Type B pancreatic cell (in vitro differentiated cells): Measurements from ENCODE around the gene BCL7A. TPM values are rescaled to one million over a fixed set of nuclear protein-coding genes. Genes with fewer than 3 reads are reported as not detected.

Experiments used
- DNase-seq: peaks from one replicate; pipeline ENCODE4 v3.0.0; 2021; ENCODE audit warnings: mixed read lengths; ENCODE audit not compliant: unreplicated experiment; ENCODE audit errors: extremely low spot score
- H3K27ac Mint-ChIP-seq: 2 replicates; pipeline ENCODE4 v1.8.0; 2021; ENCODE audit warnings: mild to moderate bottlenecking, mixed read lengths
- H3K27me3 Mint-ChIP-seq: 2 replicates; pipeline ENCODE4 v1.8.0; 2021; ENCODE audit warnings: mixed read lengths
- H3K36me3 Mint-ChIP-seq: 2 replicates; pipeline ENCODE4 v1.8.0; 2021; ENCODE audit warnings: mixed read lengths
- H3K4me1 Mint-ChIP-seq: one replicate; pipeline ENCODE4 v1.8.0; 2021; ENCODE audit warnings: mixed read lengths; ENCODE audit not compliant: unreplicated experiment
- H3K4me3 Mint-ChIP-seq: 2 replicates; pipeline ENCODE4 v1.8.0; 2021; ENCODE audit warnings: mild to moderate bottlenecking, mixed read lengths
- H3K9me3 Mint-ChIP-seq: 2 replicates; pipeline ENCODE4 v1.8.0; 2021; ENCODE audit warnings: mixed read lengths
- total RNA-seq: library from RNA; stranded (reverse); gene quantifications from 2 replicates; pipeline ENCODE4 v1.2.1, GENCODE V29; 2021; ENCODE audit warnings: low replicate concordance
- TF ChIP-seq, protein P1 (sequence below): fragments of 200-600 bp; sonication (generic); conservative IDR thresholded peaks from 2 replicates; pipeline ENCODE4 v1.5.0; 2021; ENCODE audit warnings: antibody characterized with exemption, mild to moderate bottlenecking

Gene BCL7A
- total RNA-seq, 1 donor from 2014 or later: 30.9 TPM

DNA sequence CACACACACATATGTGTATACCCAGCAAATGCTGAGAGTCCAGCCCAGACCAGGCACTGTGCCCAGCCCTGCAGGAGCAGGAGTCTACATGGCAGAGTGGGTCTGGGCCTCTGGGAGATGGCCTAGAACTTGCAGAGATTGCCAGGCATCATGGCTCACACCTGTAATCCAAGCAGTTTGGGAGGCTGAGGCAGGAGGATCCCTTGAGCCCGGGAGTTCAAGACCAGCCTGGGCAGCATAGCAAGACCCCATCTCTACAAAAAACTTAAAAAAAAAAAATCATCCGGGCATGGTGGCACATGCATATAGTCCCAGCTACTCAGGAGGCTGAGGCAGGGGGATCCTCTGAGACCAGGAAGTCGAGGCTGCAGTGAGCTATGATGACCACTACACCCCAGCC is 36.1 kb downstream of the BCL7A start:
- H3K9me3 Mint-ChIP-seq: no peaks in the 10 kb centered on the region
- no peaks in the 10 kb centered on the region for H3K27me3 Mint-ChIP-seq
- H3K4me3 Mint-ChIP-seq: no peak overlapping the region
- H3K4me1 Mint-ChIP-seq: peaks cover 7% of the 10 kb centered on the region
- TF ChIP-seq, protein P1, sequence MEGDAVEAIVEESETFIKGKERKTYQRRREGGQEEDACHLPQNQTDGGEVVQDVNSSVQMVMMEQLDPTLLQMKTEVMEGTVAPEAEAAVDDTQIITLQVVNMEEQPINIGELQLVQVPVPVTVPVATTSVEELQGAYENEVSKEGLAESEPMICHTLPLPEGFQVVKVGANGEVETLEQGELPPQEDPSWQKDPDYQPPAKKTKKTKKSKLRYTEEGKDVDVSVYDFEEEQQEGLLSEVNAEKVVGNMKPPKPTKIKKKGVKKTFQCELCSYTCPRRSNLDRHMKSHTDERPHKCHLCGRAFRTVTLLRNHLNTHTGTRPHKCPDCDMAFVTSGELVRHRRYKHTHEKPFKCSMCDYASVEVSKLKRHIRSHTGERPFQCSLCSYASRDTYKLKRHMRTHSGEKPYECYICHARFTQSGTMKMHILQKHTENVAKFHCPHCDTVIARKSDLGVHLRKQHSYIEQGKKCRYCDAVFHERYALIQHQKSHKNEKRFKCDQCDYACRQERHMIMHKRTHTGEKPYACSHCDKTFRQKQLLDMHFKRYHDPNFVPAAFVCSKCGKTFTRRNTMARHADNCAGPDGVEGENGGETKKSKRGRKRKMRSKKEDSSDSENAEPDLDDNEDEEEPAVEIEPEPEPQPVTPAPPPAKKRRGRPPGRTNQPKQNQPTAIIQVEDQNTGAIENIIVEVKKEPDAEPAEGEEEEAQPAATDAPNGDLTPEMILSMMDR: no peak
- peaks cover 6% of the 10 kb centered on the region for H3K36me3 Mint-ChIP-seq
- H3K27ac Mint-ChIP-seq: no peak overlapping the region
- DNase-seq: no peak

DNA sequence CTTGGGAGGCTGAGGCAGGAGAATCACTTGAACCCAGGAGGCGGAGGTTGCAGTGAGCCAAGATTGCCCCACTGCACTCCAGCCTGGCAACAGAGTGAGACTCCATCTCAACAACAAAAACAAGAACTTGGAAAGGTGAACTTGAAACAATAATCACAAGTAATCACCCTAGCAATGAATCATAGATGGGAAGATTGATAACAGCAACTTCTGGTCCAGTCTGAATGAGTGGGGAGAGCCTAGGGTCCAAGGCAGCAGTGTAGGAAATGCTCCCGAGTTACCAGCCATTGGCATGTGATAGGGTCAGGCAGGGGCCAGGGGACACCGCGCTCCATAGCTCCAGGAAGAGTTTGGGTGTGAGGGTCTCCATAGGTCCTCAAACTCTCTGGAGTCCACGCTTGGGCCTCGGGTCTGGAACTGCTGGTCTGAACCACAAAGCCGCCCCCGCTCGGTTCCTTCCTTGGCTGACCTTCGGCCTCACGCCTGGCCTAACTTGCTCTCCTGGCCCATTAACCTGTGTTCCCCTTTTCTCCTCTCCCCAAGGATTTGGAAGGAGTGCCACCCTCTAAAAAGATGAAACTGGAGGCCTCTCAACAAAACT is 37.0 kb downstream of the BCL7A start:
- no peak overlapping the region for H3K27ac Mint-ChIP-seq
- no peak overlapping the region for H3K4me3 Mint-ChIP-seq
- peaks cover 11% of the 10 kb centered on the region for H3K36me3 Mint-ChIP-seq
- TF ChIP-seq, protein P1: no peak
- H3K9me3 Mint-ChIP-seq: no peaks in the 10 kb centered on the region
- no peaks in the 10 kb centered on the region for H3K27me3 Mint-ChIP-seq
- DNase-seq: no peak
- peaks cover 16% of the 10 kb centered on the region for H3K4me1 Mint-ChIP-seq

DNA sequence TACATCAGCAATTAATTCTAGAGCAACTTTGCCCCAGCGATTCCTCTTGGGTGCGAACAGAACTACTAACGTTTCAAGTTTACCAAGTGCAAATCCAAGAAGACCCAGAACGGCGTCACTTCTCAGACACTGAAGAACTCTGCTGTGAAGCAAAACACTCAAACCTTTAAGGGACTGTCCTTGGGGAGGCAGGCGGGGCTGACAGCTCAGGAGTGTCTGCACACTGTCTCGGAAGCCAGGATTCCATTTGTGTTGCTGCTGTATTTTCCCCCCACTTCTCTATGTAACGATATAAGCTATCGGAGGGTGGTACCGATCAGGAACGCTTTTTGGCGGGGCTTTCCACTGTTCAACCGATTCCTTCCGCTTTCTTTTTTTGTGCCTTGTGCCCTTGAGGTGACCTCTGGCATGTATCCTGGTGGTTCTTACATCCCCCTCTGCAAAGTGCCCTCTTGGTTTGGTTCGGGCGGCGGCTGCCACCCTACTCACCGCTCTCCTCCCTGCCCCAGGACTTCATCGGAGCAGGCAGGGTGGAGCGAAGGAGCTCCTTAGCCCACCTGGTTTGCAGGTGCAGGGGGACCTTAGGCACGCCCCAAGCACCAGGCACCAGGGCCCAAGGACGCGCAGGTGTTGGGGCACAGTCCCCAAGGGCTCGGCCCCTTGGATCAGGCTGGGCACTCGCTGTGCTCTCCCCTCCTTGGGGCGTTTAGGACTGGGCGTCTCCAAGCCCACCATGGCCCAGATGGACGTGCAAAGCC is 37.7 kb downstream of the BCL7A start:
- Mint-ChIP-seq H3K36me3 (peaks cover 11% of the 10 kb centered on the region), H3K9me3 (no peaks in the 10 kb centered on the region), H3K4me3 (no peak overlapping the region), H3K27ac (no peak overlapping the region), H3K4me1 (peaks cover 20% of the 10 kb centered on the region), H3K27me3 (no peaks in the 10 kb centered on the region)
- TF ChIP-seq, protein P1: no peak
- no peak for DNase-seq

DNA sequence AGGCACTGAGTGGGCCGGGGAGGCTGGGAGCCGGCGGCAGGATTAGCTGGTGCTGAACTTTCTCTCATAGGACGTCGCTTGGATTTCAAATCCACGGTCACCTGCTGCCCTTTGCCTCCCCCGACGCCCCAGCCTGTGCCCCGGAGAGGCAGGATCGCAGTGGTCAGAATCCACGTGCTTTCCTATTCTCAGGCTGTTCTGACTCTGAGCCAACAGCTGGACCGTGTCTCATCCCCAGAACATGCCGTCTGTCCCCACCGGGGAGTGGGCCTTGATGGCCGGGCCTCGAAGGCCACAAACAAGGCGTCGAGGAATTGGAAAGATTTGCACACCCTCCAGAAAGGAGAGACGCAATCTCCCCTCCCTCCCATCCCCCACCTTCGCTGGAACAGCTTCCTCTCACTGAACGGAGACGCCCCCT is 38.4 kb downstream of the BCL7A start:
- Mint-ChIP-seq H3K27ac (no peak overlapping the region), H3K27me3 (no peaks in the 10 kb centered on the region), H3K4me3 (no peak overlapping the region), H3K9me3 (no peaks in the 10 kb centered on the region), H3K36me3 (peaks cover 11% of the 10 kb centered on the region), H3K4me1 (peaks cover 23% of the 10 kb centered on the region)
- no peak for DNase-seq
- TF ChIP-seq, protein P1: no peak

DNA sequence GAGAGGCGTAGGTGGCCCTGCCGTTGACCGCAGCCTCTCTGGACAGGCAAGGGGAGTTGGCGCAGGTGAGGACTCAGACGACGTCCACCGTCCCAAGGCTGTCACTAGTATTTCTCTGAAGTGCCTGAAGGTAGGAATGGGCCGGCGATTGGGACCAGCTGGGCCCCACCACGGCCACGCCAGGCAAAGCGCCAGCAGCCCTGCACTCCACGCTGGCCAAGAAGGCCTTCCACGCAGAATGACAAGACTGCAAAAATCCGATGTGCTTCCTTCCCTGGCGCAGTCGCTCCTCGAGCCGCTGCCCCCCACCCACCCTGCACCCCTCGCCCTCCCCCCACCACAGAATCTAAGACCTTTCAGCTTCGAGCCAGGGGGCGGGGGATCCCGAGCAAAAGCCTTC is 39.6 kb downstream of the BCL7A start:
- H3K9me3 Mint-ChIP-seq: no peaks in the 10 kb centered on the region
- TF ChIP-seq, protein P1: no peak
- H3K4me1 Mint-ChIP-seq: peaks cover 23% of the 10 kb centered on the region
- no peak overlapping the region for H3K4me3 Mint-ChIP-seq
- DNase-seq: no peak
- H3K27me3 Mint-ChIP-seq: no peaks in the 10 kb centered on the region
- H3K36me3 Mint-ChIP-seq: peaks cover 11% of the 10 kb centered on the region
- H3K27ac Mint-ChIP-seq: no peak overlapping the region
